ENCODE measurements around the gene RBMS3.

DNA sequence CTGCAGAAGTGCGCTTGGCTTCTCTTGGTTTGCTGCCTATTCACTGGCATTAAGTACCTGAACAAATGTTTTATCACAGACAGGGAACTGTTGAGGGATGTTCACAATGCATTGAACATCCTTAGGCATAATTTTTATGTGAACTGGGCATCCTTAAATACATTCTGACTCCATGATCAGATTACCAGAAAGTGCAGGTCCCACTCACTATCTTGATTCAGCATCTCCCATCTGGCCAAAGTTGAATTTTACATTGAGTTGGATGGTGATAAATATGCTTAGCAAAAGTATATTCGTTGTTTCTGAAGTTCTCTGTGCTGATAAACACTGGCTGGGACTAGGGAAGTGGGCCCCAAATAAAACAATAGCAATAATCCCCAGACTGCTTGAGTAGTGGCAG, 108.5 kb downstream of the RBMS3 start:
- no peak for TF ChIP-seq POLR2A (IDR thresholded peaks at IDR 0.05)
- no peak for TF ChIP-seq CTCF (IDR thresholded peaks at IDR 0.05)
